ENCODE results near the gene STAG1. TPM values are rescaled to one million over a fixed set of nuclear protein-coding genes. Genes with fewer than 3 reads are reported as not detected.

STAG1 gene
- total RNA-seq, 1 donor from 2014 or later, result 44.7 TPM

GRCh38 chr3:136437043-136437442 is 315.1 kb downstream of the STAG1 start:
- TF ChIP-seq CTCF (IDR thresholded peaks at IDR 0.05), result no peak
- TF ChIP-seq POLR2A (IDR thresholded peaks at IDR 0.05), result no peak
- no peak for TF ChIP-seq POLR2AphosphoS5 (IDR thresholded peaks at IDR 0.05; ENCODE audit: insufficient read depth in 1 of 2, low read depth in 1 of 2)
- Histone ChIP-seq H3K27me3 (no peaks in the 10 kb centered on the region), H3K4me3 (no peak overlapping the region), H3K4me1 (no peaks in the 10 kb centered on the region), H3K9me3 (no peaks in the 10 kb centered on the region), H3K36me3 (peaks cover 0 to 27% of the 10 kb centered on the region in 2 donors), H3K27ac (no peak overlapping the region)
- DNase-seq (ENCODE audit: extremely low spot score in 2 of 2), result no peak
- intact Hi-C loops (cut with DNase I), result no loop called here

GRCh38 chr3:136434429-136434828 is 317.7 kb downstream of the STAG1 start:
- H3K36me3 ChIP-seq, result peaks cover 0 to 12% of the 10 kb centered on the region in 2 donors
- no peaks in the 10 kb centered on the region for H3K27me3 ChIP-seq
- no peak overlapping the region for H3K4me3 ChIP-seq
- H3K4me1 ChIP-seq, result no peaks in the 10 kb centered on the region
- intact Hi-C loops (cut with DNase I), result no loop called here
- no peaks in the 10 kb centered on the region for H3K9me3 ChIP-seq
- DNase-seq (ENCODE audit: extremely low spot score in 2 of 2), result no peak
- TF ChIP-seq POLR2AphosphoS5 (IDR thresholded peaks at IDR 0.05; ENCODE audit: insufficient read depth in 1 of 2, low read depth in 1 of 2) (no peak), CTCF (IDR thresholded peaks at IDR 0.05) (no peak), POLR2A (IDR thresholded peaks at IDR 0.05) (no peak)
- no peak overlapping the region for H3K27ac ChIP-seq

- no peak for TF ChIP-seq POLR2AphosphoS5 (IDR thresholded peaks at IDR 0.05; ENCODE audit: insufficient read depth in 1 of 2, low read depth in 1 of 2)
- no peak for TF ChIP-seq POLR2A (IDR thresholded peaks at IDR 0.05)
- TF ChIP-seq CTCF (IDR thresholded peaks at IDR 0.05), result no peak
- Histone ChIP-seq H3K9me3 (no peaks in the 10 kb centered on the region), H3K27ac (no peak overlapping the region), H3K4me3 (no peak overlapping the region), H3K4me1 (no peaks in the 10 kb centered on the region), H3K27me3 (no peaks in the 10 kb centered on the region), H3K36me3 (peaks cover 0 to 18% of the 10 kb centered on the region in 2 donors)
- no peak for DNase-seq (ENCODE audit: extremely low spot score in 2 of 2)
- intact Hi-C loops (cut with DNase I), result no loop called here
These were observed 319.5 kb downstream of the STAG1 start for GRCh38 chr3:136432685-136433084.

GRCh38 chr3:136428167-136428566 is 324.0 kb downstream of the STAG1 start:
- H3K9me3 ChIP-seq, result no peaks in the 10 kb centered on the region
- no peak for DNase-seq (ENCODE audit: extremely low spot score in 2 of 2)
- TF ChIP-seq CTCF (IDR thresholded peaks at IDR 0.05) (no peak), POLR2A (IDR thresholded peaks at IDR 0.05) (no peak), POLR2AphosphoS5 (IDR thresholded peaks at IDR 0.05; ENCODE audit: insufficient read depth in 1 of 2, low read depth in 1 of 2) (no peak)
- no peak overlapping the region for H3K4me3 ChIP-seq
- H3K27me3 ChIP-seq, result no peaks in the 10 kb centered on the region
- peaks cover 0 to 28% of the 10 kb centered on the region in 2 donors for H3K36me3 ChIP-seq
- no peaks in the 10 kb centered on the region for H3K4me1 ChIP-seq
- H3K27ac ChIP-seq, result no peak overlapping the region
- intact Hi-C loops (cut with DNase I), result no loop called here

- no peak for TF ChIP-seq CTCF (IDR thresholded peaks at IDR 0.05)
- no peak for TF ChIP-seq POLR2AphosphoS5 (IDR thresholded peaks at IDR 0.05; ENCODE audit: insufficient read depth in 1 of 2, low read depth in 1 of 2)
- TF ChIP-seq POLR2A (IDR thresholded peaks at IDR 0.05), result no peak
- intact Hi-C loops (cut with DNase I), result no loop called here
- no peaks in the 10 kb centered on the region for H3K4me1 ChIP-seq
- peaks cover 0 to 28% of the 10 kb centered on the region in 2 donors for H3K36me3 ChIP-seq
- no peak for DNase-seq (ENCODE audit: extremely low spot score in 2 of 2)
- H3K27ac ChIP-seq, result no peak overlapping the region
- H3K4me3 ChIP-seq, result no peak overlapping the region
- H3K27me3 ChIP-seq, result no peaks in the 10 kb centered on the region
- no peaks in the 10 kb centered on the region for H3K9me3 ChIP-seq
These were observed 324.9 kb downstream of the STAG1 start for GRCh38 chr3:136427236-136427635.

Data from vagina (tissue), 2 donors.